NCI-H1694 treated with DMSO at 0.1 percent for 48 hours (cell line): ENCODE measurements around the gene CD86.
"Not testable (repeated sequence)": the region's sequence is repeated elsewhere in the genome, so short reads cannot be mapped to it uniquely, and the experiment has no call there.

ENCODE experiments used
- DNase-seq: peaks from one replicate; lab custom pipeline; 2025; lab: John Stamatoyannopoulos, UW

The CD86 gene

GRCh38 chr3:122151480-122151879 is 96.3 kb downstream of the CD86 start:
- DNase-seq = no peak

GRCh38 chr3:122164983-122165382 is 109.8 kb downstream of the CD86 start:
- DNase-seq = not testable (repeated sequence)

GRCh38 chr3:122167630-122168029 is 112.5 kb downstream of the CD86 start:
- no peak for DNase-seq

GRCh38 chr3:122168044-122168443 is 112.9 kb downstream of the CD86 start:
- DNase-seq = no peak

- DNase-seq = no peak
Measured at GRCh38 chr3:122169911-122170310, 114.7 kb downstream of the CD86 start.
